ENCODE measurements around the gene RTP5.
"Not testable (repeated sequence)": the region's sequence is repeated elsewhere in the genome, so short reads cannot be mapped to it uniquely, and the experiment has no call there.

RTP5 gene

DNA sequence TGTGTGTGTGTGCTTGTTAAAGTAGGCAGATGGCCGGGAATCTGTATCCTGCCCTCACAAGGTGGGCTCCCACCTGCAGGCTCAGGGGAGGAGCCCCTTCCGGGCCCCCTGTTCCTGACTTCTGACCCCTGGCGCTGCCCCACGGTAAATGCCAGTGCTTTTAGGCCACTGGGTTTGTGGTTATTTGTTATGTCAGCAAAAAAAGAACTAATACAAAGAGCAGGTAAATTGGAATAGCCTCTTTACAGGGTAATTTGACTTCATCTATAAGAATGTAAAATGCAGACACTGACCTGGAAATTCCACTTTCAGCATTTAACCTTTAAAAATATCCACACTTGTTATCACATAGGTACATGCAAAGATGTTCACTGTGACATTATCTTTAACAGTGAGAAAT lies 44.2 kb downstream of the RTP5 start:
- DNase-seq (ENCODE audit: low read depth in 3 of 3, low spot score in 1 of 3) = no peak

DNA sequence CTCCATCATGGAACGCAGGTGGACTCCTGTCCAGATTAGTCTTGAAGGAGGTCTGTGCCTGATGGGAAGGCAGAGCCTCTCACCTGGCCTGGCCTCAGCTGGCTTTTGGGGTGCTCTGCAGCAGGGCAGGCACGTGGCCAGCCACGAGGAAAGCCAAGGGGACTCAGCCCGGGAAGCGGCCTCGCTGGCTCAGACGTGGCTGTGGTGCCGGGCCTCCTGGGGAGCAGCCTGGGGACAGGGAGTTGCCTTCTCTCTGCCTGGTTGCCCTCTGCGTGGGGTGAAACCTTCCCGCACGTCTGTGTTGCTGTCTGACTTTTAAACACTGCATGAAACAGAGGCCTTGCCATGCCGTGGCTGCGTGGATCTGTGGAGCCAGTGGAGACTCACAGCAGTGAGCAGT lies 45.0 kb downstream of the RTP5 start:
- no peak for DNase-seq (ENCODE audit: low read depth in 3 of 3, low spot score in 1 of 3)

DNA sequence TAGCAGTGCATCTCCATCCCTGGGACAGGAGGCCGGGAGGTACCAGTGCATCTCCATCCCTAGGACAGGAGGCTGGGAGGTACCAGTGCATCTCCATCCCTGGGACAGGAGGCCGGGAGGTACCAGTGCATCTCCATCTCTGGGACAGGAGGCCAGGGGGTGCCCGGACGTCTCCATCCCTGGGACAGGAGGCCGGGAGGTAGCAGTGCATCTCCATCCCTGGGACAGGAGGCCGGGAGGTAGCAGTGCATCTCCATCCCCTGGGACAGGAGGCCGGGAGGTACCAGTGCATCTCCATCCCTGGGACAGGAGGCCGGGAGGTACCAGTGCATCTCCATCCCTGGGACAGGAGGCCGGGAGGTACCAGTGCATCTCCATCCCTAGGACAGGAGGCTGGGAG lies 52.1 kb downstream of the RTP5 start:
- not testable (repeated sequence) for DNase-seq (ENCODE audit: low read depth in 3 of 3, low spot score in 1 of 3)

DNA sequence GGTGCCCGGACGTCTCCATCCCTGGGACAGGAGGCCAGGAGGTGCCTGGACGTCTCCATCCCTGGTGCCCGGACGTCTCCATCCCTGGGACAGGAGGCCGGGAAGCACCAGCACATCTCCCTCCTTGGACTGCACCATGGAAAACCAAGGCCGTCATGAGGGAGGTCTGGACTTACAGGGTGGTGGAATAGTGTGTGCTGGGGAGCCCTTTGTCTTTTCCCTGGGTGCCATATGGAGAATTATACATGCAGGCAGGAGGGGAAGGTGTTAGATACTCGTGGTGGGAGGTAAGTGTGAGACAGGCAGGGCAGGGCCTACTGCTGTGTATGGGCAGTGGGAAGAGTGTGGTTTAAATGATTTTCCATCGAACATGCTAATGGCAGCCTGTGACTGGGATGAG lies 52.9 kb downstream of the RTP5 start:
- no peak for DNase-seq (ENCODE audit: low read depth in 3 of 3, low spot score in 1 of 3)

DNA sequence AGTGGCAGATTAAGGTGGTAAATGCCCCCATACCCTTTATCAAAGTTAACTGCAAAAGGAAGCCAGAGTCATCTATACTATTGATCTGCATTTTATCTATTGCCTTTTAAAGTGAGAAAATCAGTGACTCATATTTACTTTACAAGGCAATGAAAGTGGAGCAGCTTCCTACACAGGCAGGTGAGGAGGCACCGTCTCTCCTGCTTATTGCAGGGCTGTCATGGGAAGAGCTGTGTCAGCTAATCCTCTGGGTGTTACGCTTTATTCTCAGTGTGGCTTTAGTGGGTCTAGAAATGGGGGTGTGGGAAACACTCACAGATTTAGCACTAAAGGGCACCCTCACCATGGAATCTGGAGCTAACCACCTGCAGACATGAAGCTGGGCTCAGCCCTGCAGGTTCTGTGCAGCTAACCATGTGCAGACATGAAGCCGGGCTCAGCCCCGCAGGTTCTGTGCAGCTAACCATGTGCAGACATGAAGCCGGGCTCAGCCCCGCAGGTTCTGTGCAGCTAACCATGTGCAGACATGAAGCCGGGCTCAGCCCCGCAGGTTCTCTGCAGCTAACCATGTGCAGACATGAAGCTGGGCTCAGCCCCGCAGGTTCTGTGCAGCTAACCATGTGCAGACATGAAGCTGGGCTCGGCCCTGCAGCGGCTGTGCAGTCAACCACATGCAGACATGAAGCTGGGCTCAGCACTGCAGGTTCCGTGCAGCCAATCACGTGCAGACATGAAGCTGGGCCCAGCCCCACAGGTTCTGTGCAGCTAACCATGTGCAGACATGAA lies 53.5 kb downstream of the RTP5 start:
- DNase-seq (ENCODE audit: low read depth in 3 of 3, low spot score in 1 of 3) = not testable (repeated sequence)
